Measurements from ENCODE around the gene GDPD4.

Gene GDPD4

GRCh38 chr11:77202941-77203900 is 98.3 kb downstream of the GDPD4 start:
- TF ChIP-seq CTCF (IDR thresholded peaks at IDR 0.05; ENCODE audit: borderline replicate concordance, insufficient read depth, low read depth, low read length), result no peak
- no peak overlapping the region for H3K4me3 ChIP-seq (ENCODE audit: low read depth, low read length)

GRCh38 chr11:77201991-77202841 is 99.3 kb downstream of the GDPD4 start:
- no peak for TF ChIP-seq CTCF (IDR thresholded peaks at IDR 0.05; ENCODE audit: borderline replicate concordance, insufficient read depth, low read depth, low read length)
- H3K4me3 ChIP-seq (ENCODE audit: low read depth, low read length), result no peak overlapping the region

DNA sequence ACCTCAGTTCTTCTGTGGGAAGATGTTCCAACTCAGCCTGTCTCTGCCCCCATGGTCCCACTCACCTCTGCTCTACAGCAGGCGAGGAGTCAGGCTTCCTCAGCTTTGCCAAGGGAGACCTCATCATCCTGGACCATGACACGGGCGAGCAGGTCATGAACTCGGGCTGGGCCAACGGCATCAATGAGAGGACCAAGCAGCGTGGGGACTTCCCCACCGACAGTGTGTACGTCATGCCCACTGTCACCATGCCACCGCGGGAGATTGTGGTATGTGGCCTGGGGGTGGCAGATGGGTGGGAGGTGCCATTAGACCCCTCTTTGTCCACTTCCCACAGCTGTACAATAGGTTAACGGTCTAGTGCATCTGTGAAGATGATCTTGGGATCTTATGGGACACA is 100.1 kb downstream of the GDPD4 start:
- TF ChIP-seq CTCF (IDR thresholded peaks at IDR 0.05; ENCODE audit: borderline replicate concordance, insufficient read depth, low read depth, low read length), result no peak

GRCh38 chr11:77200351-77201268 is 100.9 kb downstream of the GDPD4 start:
- H3K4me3 ChIP-seq (ENCODE audit: low read depth, low read length), result no peak overlapping the region
- no peak for TF ChIP-seq CTCF (IDR thresholded peaks at IDR 0.05; ENCODE audit: borderline replicate concordance, insufficient read depth, low read depth, low read length)

More for the DNA sequence above, 100.1 kb downstream of the GDPD4 start:
- no peak overlapping the region for H3K4me3 ChIP-seq (ENCODE audit: low read depth, low read length)

DNA sequence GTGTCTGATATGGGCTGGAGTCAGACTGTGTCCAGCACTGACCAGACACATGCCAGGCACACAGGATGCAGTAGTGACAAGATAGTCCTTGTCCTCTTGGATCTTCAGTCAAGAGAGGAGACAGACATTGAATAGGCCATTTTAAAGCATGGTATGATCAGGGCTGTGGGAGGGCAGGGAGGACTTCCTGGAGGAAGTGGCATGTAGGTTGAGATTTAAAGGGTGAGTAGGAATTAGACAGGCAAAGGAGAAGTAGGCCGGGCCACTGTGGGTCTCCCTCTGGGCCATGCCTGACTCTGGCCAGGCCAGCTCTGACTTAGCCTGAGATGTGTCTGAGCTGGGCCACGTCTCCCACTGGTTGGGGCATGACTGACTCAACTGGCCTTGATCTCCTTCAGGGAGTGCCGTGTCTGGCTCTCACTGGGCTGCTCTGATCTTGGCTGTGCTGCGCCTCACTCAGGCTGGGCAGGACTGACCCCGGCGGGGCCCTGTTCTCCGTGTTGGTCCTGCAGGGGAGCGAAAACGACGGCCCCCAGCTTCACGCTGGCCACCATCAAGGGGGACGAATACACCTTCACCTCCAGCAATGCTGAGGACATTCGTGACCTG is 102.2 kb downstream of the GDPD4 start:
- no peak for TF ChIP-seq CTCF (IDR thresholded peaks at IDR 0.05; ENCODE audit: borderline replicate concordance, insufficient read depth, low read depth, low read length)
- no peak overlapping the region for H3K4me3 ChIP-seq (ENCODE audit: low read depth, low read length)

- H3K4me3 ChIP-seq (ENCODE audit: low read depth, low read length), result no peak overlapping the region
- TF ChIP-seq CTCF (IDR thresholded peaks at IDR 0.05; ENCODE audit: borderline replicate concordance, insufficient read depth, low read depth, low read length), result peak; percentile 62
Measured at GRCh38 chr11:77198440-77198849, 103.0 kb downstream of the GDPD4 start.

All from GM12875 (cell line).